NB4 (cell line): Measurements from ENCODE around the gene RPRD2.

Experiments
- CTCF ChIP-seq: IDR thresholded peaks from one replicate; pipeline ENCODE4 v1.5.1; 2012; ENCODE audit warnings: low read depth, low read length
- MAX ChIP-seq: IDR thresholded peaks from 2 replicates; pipeline ENCODE4 v1.6.1; 2011; ENCODE audit warnings: low read depth, low read length
- POLR2A ChIP-seq: IDR thresholded peaks from 2 replicates; pipeline ENCODE4 v1.6.1; 2011; ENCODE audit warnings: mild to moderate bottlenecking; ENCODE audit not compliant: insufficient read length; ENCODE audit errors: extremely low read depth

GRCh38 chr1:150473659-150474058 is 109.7 kb downstream of the RPRD2 start:
- no peak for TF ChIP-seq POLR2A
- no peak for TF ChIP-seq CTCF
- TF ChIP-seq MAX: no peak
